Measurements from ENCODE around the gene TMEM248. TPM values are rescaled to one million over a fixed set of nuclear protein-coding genes. Genes with fewer than 3 reads are reported as not detected.

TMEM248 gene
- total RNA-seq, 1 donor from 2014 or later, result 98.0 TPM

GRCh38 chr7:66930341-66930740 lies 9.3 kb downstream of the TMEM248 start:
- no peak overlapping the region for H3K27ac Mint-ChIP-seq (ENCODE audit: unreplicated experiment)

DNA sequence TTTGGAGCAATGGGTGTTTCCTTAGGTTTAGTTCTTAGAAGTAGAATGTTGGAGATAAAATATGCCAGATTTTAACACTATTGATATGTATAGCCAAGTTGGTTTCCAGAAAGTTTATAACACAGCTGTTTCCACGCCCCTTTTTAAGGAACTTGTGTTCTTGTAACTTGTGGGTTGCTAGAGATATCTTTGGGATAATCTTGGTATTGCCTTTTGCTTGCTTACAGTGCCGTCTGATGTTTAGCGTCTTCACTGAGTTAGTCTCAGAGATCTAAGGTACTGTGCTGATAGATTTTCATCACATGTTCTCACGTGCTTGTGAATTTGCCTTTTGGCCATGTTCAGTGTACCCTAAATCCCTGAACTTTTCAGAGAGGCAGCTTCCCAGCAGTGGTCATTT lies 12.4 kb downstream of the TMEM248 start:
- Histone ChIP-seq H3K79me2 (ENCODE audit: insufficient read depth, low read length) (peaks cover 97% of the 10 kb centered on the region), H3K9me3 (ENCODE audit: insufficient read depth, low read depth, low read length) (no peaks in the 10 kb centered on the region), H3K4me1 (ENCODE audit: insufficient read depth, low read length) (no peaks in the 10 kb centered on the region), H2AFZ (ENCODE audit: low read depth, low read length) (no peak overlapping the region), H3K4me3 (ENCODE audit: insufficient read depth, low read depth, low read length) (no peak overlapping the region), H3K27ac (ENCODE audit: low read depth, low read length) (no peak overlapping the region), H3K9ac (ENCODE audit: low read length) (no peak overlapping the region), H3K27me3 (ENCODE audit: insufficient read depth, low read length) (no peaks in the 10 kb centered on the region), H3K36me3 (ENCODE audit: insufficient read depth, low read length) (no peaks in the 10 kb centered on the region), H4K20me1 (ENCODE audit: insufficient read depth, low read length) (peaks cover 91% of the 10 kb centered on the region), H3K4me2 (ENCODE audit: low read length) (no peak overlapping the region)
- Mint-ChIP-seq H3K27ac (ENCODE audit: unreplicated experiment) (no peak overlapping the region), H3K27me3 (ENCODE audit: low read depth, unreplicated experiment) (no peaks in the 10 kb centered on the region), H3K9me3 (ENCODE audit: unreplicated experiment) (no peaks in the 10 kb centered on the region), H3K36me3 (ENCODE audit: low read depth, unreplicated experiment) (peaks cover 5% of the 10 kb centered on the region), H3K4me3 (ENCODE audit: unreplicated experiment) (no peak overlapping the region), H3K4me1 (ENCODE audit: low read depth, unreplicated experiment) (peaks cover 4% of the 10 kb centered on the region)
- no peak for DNase-seq (ENCODE audit: low read depth)
- TF ChIP-seq, protein P1, sequence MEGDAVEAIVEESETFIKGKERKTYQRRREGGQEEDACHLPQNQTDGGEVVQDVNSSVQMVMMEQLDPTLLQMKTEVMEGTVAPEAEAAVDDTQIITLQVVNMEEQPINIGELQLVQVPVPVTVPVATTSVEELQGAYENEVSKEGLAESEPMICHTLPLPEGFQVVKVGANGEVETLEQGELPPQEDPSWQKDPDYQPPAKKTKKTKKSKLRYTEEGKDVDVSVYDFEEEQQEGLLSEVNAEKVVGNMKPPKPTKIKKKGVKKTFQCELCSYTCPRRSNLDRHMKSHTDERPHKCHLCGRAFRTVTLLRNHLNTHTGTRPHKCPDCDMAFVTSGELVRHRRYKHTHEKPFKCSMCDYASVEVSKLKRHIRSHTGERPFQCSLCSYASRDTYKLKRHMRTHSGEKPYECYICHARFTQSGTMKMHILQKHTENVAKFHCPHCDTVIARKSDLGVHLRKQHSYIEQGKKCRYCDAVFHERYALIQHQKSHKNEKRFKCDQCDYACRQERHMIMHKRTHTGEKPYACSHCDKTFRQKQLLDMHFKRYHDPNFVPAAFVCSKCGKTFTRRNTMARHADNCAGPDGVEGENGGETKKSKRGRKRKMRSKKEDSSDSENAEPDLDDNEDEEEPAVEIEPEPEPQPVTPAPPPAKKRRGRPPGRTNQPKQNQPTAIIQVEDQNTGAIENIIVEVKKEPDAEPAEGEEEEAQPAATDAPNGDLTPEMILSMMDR (IDR thresholded peaks at IDR 0.05; ENCODE audit: insufficient read depth, low read depth, low read length), result no peak
- no peak for TF ChIP-seq EZH2 (IDR thresholded peaks at IDR 0.05; ENCODE audit: insufficient read depth, low read length)
- no peak for FAIRE-seq

More at GRCh38 chr7:66930341-66930740, 9.3 kb downstream of the TMEM248 start:
- Histone ChIP-seq H3K79me2 (ENCODE audit: insufficient read depth, low read length) (peaks cover 97% of the 10 kb centered on the region), H3K4me1 (ENCODE audit: insufficient read depth, low read length) (no peaks in the 10 kb centered on the region), H3K4me2 (ENCODE audit: low read length) (no peak overlapping the region), H3K27me3 (ENCODE audit: insufficient read depth, low read length) (no peaks in the 10 kb centered on the region), H4K20me1 (ENCODE audit: insufficient read depth, low read length) (peaks cover 89% of the 10 kb centered on the region), H2AFZ (ENCODE audit: low read depth, low read length) (no peak overlapping the region), H3K9ac (ENCODE audit: low read length) (no peak overlapping the region), H3K9me3 (ENCODE audit: insufficient read depth, low read depth, low read length) (no peaks in the 10 kb centered on the region), H3K36me3 (ENCODE audit: insufficient read depth, low read length) (no peaks in the 10 kb centered on the region), H3K4me3 (ENCODE audit: insufficient read depth, low read depth, low read length) (no peak overlapping the region), H3K27ac (ENCODE audit: low read depth, low read length) (no peak overlapping the region)
- H3K4me3 Mint-ChIP-seq (ENCODE audit: unreplicated experiment), result no peak overlapping the region
- FAIRE-seq (no peak), DNase-seq (ENCODE audit: low read depth) (peak; percentile 20)
- TF ChIP-seq, protein P1 (IDR thresholded peaks at IDR 0.05; ENCODE audit: insufficient read depth, low read depth, low read length), result no peak
- no peak for TF ChIP-seq EZH2 (IDR thresholded peaks at IDR 0.05; ENCODE audit: insufficient read depth, low read length)
- no peaks in the 10 kb centered on the region for H3K9me3 Mint-ChIP-seq (ENCODE audit: unreplicated experiment)
- H3K4me1 Mint-ChIP-seq (ENCODE audit: low read depth, unreplicated experiment), result peaks cover 4% of the 10 kb centered on the region
- H3K36me3 Mint-ChIP-seq (ENCODE audit: low read depth, unreplicated experiment), result peaks cover 6% of the 10 kb centered on the region
- H3K27me3 Mint-ChIP-seq (ENCODE audit: low read depth, unreplicated experiment), result no peaks in the 10 kb centered on the region

DNA sequence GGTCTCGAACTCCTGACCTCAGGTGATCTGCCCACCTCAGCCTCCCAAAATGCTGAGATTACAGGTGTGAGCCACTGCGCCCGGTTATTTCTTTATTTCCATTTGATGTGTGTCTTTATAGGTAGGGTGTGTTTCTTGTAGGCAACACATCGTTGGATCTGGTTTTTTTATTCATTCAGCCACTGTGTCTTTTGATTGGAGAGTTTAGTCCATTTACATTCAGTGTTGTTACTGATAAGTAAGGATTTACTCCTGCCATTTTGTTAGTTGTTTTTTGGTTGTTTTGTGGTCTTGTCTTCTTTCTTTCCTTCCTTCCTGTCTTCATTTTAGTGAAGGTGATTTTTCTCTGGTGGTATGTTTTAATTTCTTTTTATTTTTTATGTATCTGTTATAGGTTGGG lies 16.9 kb downstream of the TMEM248 start:
- Mint-ChIP-seq H3K27ac (ENCODE audit: unreplicated experiment) (no peak overlapping the region), H3K9me3 (ENCODE audit: unreplicated experiment) (no peaks in the 10 kb centered on the region), H3K4me3 (ENCODE audit: unreplicated experiment) (no peak overlapping the region), H3K4me1 (ENCODE audit: low read depth, unreplicated experiment) (peaks cover 4% of the 10 kb centered on the region), H3K27me3 (ENCODE audit: low read depth, unreplicated experiment) (no peaks in the 10 kb centered on the region), H3K36me3 (ENCODE audit: low read depth, unreplicated experiment) (peaks cover 7% of the 10 kb centered on the region)
- peaks cover 10% of the 10 kb centered on the region for H3K36me3 ChIP-seq (ENCODE audit: insufficient read depth, low read length)
- no peaks in the 10 kb centered on the region for H3K4me1 ChIP-seq (ENCODE audit: insufficient read depth, low read length)
- H4K20me1 ChIP-seq (ENCODE audit: insufficient read depth, low read length), result peaks cover 81% of the 10 kb centered on the region
- H3K27ac ChIP-seq (ENCODE audit: low read depth, low read length), result no peak overlapping the region
- H3K9me3 ChIP-seq (ENCODE audit: insufficient read depth, low read depth, low read length), result no peaks in the 10 kb centered on the region
- H3K27me3 ChIP-seq (ENCODE audit: insufficient read depth, low read length), result no peaks in the 10 kb centered on the region
- no peak for FAIRE-seq
- no peak overlapping the region for H3K9ac ChIP-seq (ENCODE audit: low read length)
- H3K79me2 ChIP-seq (ENCODE audit: insufficient read depth, low read length), result peaks cover 88% of the 10 kb centered on the region
- H2AFZ ChIP-seq (ENCODE audit: low read depth, low read length), result no peak overlapping the region
- no peak for DNase-seq (ENCODE audit: low read depth)
- no peak overlapping the region for H3K4me3 ChIP-seq (ENCODE audit: insufficient read depth, low read depth, low read length)
- no peak overlapping the region for H3K4me2 ChIP-seq (ENCODE audit: low read length)
- TF ChIP-seq, protein P1 (IDR thresholded peaks at IDR 0.05; ENCODE audit: insufficient read depth, low read depth, low read length), result no peak
- no peak for TF ChIP-seq EZH2 (IDR thresholded peaks at IDR 0.05; ENCODE audit: insufficient read depth, low read length)

Data from astrocyte (in vitro differentiated cells and primary cell).